Stimulated activated CD4-positive, alpha-beta T cell treated with anti-CD3 and anti-CD28 coated beads, TNF-alpha, amount 100 ng/mL, for 1 hour (primary cell): Measurements from ENCODE around the gene NME7.
"Not testable (repeated sequence)": the region's sequence is repeated elsewhere in the genome, so short reads cannot be mapped to it uniquely, and the experiment has no call there.

Experiments
- DNase-seq, 3 donors: peaks; one replicate each; pipeline ENCODE4 v3.0.0-alpha.2; 2020; ENCODE audit warnings: low read depth in 3 of 3, low spot score in 1 of 3

The NME7 gene

DNA sequence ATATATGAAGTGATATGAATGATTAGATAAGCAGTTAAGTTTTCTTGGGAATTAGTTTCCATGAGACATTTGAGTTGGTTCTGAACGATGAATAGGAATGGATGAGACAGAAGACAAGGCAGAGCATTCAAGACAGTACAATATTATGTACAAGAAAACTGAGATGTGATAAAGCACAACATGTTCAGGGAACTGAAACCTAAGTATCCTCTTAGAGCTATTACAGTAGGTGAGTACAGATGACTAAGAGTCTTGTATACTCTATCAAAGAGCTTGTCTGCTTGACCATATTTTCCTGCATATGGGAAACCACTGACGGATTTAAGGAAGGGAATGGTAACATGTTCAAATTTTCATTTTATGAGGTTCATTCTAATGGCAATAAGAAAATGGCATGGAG lies 61.6 kb downstream of the NME7 start:
- no peak for DNase-seq

DNA sequence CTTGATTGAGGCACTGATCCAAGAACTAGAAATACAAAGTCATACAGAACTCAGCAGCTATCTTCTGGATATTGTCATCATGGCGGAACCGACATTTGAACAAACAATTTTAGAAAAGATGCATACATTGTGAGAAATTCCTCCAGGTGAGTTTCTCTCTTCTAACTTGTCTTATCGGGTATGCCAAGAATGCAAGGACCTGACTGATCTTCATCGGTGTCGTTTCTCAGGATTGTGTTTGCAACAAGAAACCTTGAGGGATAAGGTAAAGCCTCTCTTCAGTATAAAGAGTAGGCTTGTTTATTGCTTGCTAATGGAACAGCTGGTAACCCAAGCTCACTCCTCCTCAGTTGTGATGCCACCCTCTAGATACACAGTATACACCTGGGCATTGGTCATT lies 62.2 kb downstream of the NME7 start:
- DNase-seq = no peak

DNA sequence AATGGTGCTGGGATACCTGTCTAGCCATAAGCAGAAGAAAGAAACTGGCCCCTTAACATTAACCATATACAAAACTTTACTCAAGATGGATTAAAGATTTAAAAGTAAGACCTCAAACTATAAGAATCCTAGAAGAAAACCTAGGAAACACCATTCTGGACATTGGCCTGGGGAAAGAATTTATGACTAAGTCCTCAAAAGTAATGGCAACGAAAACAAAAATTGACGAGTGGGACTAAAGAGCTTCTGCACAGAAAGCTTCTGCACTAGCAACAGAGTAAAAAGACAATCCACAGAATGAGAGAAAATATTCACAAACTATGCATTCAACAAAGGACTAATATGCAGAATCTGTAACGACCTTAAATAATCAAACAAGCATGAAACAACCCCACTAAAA lies 66.7 kb downstream of the NME7 start:
- DNase-seq = no peak

DNA sequence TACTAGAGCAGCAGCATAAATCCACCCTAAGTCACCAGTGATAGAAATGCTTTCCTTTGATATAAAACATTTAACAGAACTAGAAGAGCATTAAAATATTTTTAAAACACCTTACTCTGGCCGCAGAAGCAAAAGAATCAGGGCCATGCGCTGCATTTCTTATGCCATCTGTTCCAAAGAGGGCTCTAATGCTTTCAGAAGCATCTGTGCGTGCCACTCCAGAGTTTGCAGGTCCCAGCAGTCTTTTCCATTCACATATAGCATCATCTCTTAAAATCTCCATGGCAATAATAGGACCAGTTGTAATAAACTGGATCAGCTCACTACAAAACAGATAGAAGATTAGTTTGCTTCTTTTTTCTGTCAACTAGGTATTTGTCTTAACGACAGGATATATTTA lies 69.2 kb downstream of the NME7 start:
- no peak for DNase-seq

DNA sequence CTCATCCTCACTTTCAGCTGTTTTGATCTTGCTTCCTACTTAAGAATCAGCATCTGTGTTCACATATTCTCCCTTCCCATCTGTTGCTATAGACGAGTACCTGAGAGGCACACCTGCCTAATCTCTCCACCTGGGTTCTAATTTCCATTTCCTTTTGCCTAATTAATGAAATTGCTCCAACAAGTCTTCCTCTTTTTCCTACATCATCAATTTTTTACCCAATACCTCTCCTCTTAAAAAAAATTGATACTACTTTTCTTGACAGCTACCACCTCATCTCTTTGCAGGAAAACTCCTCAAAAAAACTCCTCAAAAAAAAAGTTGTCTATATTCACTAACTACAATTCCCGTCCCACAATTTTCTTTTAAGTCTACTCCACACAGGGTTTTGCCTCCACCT lies 71.8 kb downstream of the NME7 start:
- DNase-seq = no peak

DNA sequence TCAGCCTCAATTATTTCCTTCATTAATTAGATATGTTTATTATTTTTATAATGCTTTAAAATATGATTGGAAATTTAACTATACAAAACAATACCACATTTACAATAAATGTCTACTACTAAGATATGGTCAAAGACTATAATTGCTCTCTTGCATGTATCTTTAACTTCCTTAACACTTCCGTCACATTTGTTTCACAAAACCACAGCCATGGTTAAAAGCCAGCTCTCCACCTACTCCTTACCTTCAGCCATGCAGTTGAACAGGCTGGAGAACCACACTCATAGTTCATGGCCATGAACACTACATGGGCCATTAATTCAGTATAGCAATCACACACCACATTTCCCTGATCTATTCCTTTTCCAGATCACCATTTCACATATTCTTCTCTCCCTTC lies 72.2 kb downstream of the NME7 start:
- DNase-seq = no peak

DNA sequence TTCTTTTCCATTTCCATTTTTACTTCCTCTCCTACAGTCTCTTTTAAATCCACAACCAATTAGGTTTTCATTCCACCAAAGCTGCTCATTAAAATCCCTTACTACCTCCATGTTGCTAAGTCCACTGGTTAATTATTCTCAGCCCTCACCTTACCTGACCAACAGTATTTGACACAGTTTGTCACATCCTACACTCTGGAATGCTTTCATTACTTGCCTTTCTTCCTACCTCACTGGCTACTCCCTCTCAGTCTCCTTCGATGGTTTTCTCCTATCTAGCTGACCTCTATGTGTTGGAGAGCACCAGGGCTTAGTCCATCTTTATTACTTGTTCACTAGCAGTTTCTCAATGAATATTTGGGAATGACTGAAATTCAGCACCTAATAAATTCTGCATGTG lies 78.6 kb downstream of the NME7 start:
- DNase-seq = no peak

DNA sequence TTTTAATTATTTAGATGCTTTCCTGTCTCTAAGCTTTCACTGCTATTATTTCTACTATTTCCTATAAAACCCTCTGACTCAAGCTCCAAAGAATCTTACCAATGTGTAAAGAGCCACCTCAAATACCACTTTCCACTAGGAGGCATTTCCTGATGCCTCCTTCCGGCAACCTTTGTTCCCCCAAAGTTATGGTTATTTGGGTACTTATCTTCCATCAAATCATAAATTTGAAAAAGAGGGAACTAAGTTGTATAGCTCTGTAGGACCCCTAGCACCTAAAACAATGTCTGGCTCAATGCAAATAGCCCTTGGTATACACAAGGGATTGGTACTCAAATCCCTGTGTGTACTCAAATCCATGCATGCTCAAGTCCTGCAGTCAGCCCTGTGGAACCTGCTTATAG lies 79.6 kb downstream of the NME7 start:
- no peak for DNase-seq

DNA sequence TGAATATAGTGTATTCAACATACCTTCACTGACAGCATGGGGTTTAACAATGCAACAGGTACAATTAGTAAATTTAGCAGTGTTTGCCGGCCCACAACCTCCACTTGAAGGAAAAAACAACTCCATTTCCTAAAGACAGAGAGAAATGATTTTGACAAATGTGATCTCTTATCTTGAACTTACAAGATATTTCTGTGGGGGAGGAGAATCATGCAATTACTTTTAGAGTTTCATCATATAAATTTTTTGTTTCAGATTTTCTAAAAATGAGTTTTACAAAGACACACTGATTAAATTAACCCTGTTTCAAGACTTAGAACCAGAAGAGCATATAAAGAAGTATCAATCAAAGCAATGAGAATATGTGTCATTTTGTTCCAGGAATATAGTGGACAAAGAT lies 80.3 kb downstream of the NME7 start:
- DNase-seq = no peak

DNA sequence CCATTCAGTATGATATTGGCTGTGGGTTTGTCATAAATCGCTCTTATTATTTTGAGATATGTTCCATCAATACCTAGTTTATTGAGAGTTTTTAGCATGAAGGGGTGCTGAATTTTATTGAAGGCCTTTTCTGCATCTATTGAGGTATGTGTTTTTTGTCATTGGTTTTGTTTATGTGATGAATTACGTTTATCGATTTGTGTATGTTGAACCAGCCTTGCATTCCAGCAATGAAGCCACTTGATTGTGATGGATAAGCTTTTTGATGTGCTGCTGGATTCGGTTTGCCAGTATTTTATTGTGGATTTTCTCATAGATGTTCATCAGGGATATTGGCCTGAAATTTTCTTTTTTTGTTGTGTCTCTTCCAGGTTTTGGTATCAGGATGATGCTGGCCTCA lies 86.0 kb downstream of the NME7 start:
- not testable (repeated sequence) for DNase-seq

DNA sequence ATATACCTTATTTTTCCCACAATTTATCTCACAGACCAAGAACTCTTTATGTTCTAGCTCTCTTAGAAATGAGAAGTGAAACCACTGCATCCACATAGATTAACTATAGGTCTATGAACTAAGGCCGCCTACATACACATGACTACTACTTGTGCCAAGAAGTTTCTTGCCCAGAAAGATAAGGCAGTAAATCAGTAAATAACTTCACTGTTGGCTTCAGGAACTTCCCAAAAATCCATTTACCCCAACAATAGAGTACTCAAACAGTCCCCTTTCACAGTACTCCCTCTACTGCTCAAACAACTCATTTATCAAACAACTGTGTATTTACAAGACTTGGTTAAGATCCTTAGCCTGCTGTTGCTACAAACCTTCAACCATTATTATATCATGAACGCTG lies 96.5 kb downstream of the NME7 start:
- no peak for DNase-seq

DNA sequence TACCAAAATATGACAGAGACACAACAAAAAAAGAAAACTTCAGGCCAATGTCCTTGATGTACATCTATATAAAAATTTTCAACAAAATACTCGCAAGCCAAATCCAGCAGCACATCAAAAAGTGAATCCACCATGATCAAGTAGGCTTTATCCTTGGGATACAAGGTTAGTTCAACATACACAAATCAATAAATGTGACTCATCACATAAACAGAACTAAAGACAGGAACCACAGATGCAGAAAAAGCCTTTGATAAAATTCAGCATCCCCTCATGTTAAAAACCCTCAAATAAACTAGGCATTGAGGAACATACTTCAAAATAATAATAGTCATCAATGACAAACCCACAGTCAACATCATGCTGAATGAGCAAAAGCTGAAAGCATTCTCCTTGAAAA lies 101.5 kb downstream of the NME7 start:
- DNase-seq = no peak

DNA sequence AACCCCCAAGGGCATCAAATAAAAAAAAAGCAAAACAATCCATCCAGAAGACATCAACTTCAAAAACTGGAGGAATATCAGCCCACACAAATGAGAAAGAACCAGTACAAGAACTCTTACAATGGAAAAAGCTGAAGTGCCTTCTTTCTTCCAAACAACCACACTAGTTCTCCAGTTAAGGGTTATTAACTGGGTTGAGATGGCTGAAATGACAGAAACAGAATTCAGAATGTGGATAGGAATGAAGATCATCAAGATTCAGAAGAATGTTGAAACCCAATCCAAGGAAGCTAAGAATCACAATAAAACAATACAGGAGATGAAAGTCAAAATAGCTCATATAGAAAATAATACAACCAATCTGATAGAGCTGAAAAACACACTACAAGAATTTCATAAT lies 104.5 kb downstream of the NME7 start:
- no peak for DNase-seq

DNA sequence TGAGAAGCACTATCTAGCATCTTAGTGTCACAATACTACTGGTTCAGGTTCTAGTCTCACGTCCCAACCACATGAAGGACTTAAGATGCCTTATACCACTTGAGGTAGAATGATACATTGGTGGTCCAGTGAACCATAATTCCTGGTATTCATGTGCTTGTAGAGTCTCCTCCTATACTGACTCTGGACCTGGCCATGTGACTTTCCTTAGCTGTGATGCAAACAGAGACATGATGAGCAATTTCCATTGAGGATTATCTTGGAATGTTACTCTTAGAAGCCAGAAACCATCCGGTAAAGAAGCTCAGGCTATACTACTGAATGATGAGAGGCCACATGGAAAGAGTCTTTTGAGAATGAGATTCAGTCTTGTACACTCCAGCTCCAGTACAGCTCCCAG lies 105.7 kb downstream of the NME7 start:
- DNase-seq = no peak

DNA sequence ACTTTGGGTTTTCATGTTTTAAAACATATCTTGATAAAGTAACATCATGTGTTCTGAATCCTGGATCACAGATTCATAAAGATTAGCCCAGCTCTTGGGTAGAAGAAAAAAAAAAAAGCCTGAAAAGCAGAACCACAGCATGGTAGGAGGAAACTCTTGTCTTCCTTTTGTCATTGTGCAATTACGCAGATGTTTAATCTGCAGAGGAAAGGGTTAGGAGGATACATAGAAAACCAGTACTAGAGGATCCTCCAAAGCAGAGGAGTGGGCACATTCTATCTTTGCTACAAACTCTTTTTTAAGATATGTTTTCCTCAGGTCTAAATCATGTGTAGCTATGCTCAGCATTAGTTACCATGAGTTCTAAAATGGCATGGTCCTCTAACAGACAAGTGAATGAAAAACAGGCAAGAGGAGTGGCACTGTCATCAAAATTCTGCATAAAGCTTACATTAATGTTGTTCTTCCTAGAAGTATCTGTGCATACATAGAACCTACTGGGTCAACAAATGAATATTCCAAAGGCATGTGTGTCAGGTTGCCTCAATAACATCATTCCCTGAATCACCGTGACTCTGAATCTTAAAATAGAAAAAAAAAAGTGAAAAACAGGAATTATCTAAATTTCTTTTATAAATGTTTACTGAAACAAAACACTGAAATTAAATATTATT lies 107.0 kb downstream of the NME7 start:
- DNase-seq = no peak

DNA sequence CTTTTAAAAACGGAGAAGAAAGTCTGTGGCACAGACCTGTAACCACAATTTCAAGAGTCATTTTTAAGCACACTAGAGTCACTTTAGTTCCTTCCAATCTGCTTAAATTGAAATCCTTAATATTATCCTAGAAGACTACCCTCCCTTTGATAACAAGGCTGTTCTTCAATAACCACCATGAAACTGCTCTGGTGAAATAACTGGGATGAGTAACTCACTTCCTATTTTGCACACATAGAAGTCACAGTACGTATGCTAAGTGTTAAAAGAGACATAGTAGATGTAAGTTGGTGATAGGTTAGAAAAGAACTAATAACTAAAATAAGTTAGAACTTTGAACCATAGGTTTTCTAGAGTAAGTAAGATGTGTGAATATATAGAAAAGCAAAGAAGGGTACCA lies 107.8 kb downstream of the NME7 start:
- DNase-seq = no peak

DNA sequence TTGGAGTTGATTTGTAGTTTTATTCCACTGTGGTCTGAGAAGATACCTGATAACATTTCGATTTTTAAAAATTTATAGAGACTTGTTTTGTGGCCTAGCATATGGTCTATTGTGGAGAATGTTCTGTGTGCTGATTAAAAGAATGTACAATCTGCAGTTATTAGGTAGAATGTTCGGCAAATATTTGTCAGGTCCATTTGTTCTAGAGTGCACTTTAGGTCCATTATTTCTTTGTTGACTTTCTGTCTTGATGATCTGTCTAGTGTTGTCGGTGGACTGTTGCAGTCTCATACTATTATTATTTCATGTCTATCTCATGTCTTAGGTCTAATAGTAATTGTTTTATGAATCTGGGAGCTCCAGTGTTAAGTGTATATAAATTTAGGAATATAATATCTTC lies 116.8 kb downstream of the NME7 start:
- DNase-seq = no peak

DNA sequence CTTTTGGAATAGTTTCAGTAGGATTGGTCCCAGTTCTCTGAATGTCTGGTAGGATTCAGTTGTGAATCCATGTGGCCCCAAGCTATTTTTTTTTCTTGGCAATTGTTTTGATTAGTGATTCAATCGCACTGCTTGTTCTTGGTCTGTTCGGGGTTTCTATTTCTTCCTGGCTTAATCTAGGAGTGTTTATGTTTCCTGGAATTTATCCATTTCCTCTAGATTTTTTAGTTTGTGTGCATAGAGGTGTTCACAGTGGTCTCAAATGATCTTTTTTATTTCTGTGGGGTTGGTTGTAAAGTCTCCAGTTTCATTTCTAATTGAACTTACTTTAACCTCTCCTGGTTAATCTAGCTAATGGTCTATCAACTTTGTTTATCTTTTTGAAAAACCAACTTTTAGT lies 117.6 kb downstream of the NME7 start:
- no peak for DNase-seq

DNA sequence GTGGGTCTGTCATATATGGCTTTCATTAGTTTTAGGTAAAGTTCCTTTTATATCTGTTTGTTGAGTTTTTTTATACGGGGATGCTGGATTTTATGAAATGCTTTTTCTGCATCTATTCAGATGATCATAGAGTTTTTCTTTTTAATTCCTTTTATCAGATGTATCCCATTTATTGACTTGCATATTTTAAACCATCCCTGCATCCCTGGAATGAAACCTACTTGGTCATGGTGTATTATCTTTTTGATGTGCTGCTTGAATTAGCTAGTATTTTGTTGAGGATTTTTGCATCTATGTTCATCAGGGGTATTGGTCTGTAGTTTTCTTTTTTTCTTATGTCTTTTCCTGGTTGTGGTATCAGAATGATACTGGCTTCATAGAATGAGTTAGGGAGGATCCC lies 118.0 kb downstream of the NME7 start:
- DNase-seq = no peak

DNA sequence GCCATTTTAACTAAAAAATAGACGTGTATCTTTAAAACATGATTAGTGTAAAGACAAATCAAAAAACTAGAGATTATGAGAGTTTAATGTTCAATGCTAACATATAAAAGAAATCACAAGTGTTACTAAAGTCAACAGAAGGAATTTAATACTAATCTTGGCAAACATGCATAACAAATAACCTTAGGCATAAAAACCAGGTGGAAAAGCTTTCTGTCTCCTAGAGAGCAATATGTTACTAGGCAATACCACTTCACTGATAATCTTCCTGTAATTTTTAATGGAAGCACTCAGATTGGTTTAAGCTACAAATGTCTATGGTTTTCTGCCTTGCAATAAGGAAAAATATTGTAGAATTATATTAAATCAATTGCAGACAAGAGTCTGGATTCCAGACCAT lies 121.9 kb downstream of the NME7 start:
- no peak for DNase-seq

DNA sequence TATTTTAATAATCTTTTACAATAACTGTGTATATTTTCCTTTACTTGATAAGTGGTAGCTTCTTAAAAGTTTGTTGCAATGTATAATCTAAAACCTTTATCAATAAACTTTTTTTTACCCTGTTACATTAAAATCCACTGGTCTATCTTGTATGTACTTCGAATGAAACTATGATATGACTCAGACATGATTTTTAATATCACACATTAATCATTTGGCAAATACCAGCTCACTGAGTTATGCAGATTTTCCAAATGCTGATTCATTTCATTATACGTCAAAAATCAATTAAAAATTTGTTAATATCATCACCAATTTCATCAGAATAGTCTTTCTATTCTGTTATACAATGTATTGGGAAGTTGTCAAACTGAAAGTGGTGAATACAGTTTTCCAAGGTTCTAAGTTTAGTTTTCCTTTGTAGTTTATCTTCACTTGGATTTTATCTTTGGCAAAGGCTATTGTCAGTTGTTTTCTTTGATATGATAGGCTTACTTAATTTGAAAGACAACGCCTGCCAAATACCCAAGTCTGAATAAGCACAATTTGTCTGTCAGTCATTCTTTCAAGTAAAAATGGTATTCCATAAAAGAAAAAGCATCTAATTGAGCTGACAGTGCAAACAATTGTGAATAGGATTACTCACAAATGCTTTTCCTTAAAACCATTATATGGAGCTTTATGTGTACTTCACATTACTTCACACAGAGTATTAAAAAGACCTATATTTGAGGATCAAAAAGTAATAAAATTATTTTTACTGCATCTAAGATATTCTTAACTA lies 127.0 kb downstream of the NME7 start:
- DNase-seq = no peak

DNA sequence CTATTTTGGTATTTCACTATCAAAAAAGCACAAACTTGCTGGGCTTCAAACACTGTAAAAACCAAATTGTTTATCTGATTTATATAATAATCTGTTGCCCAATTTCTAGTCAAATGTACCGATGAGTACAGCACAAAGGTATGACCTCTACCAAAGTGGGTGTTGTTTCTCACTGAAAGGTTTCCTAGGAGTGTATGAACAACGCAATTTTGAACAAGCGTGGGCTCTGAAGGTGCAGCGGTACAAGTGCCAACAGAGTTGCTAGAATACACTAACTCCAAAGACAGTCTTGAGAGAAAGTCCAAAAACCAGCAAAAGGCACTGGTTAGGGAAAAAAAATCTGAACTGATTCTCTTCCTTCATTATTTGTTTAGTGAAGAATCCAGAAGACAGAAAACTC lies 130.7 kb downstream of the NME7 start:
- no peak for DNase-seq

DNA sequence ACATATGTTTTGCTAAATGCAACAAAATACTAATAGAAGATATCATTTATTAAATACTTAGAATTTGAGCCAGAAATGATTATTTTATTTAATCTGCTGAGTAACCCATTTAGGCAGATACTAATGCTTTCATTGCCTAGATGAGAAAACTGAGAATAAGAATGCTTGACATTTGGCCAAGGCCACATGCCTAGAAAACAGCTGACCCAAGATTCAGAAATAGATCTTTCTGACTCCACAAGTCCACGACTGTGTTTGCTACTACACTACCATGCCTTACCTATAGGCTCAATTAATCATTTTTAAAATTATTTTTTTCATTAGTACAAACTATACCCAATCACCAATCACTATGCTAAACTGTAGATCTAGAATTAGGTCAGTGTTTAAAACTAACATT lies 131.5 kb downstream of the NME7 start:
- DNase-seq = no peak
